SU-DHL-6 (cell line): ENCODE measurements around the gene WARS2.

Experiments used
- CTCF ChIP-seq: fragments of 200-600 bp; sonication (generic); IDR thresholded peaks from one replicate; pipeline ENCODE4 v1.5.1; 2017; ENCODE audit warnings: antibody characterized with exemption, mild to moderate bottlenecking, low read length, moderate library complexity; ENCODE audit not compliant: insufficient read depth, poor library complexity, severe bottlenecking
- EZH2phosphoT487 ChIP-seq: fragments of 200-600 bp; sonication (generic), shearing (Covaris generic); conservative IDR thresholded peaks from 2 replicates; pipeline ENCODE4 v1.6.1; 2018; ENCODE audit warnings: mild to moderate bottlenecking, antibody characterized with exemption, low read length, moderate library complexity, mixed read lengths

GRCh38 chr1:119081700-119082099, 58.8 kb downstream of the WARS2 start:
- TF ChIP-seq EZH2phosphoT487, result no peak
- no peak for TF ChIP-seq CTCF
